DMS79 (cell line): ENCODE data around the gene STRIT1.
A peak's percentile ranks its signal among the peaks of the same experiment; 100 is the strongest.

Experiments
- DNase-seq: peaks from one replicate; lab custom pipeline; 2025; lab: John Stamatoyannopoulos, UW

Gene STRIT1

GRCh38 chr3:155293516-155293915 is at the start of gene STRIT1:
TSS of gene STRIT1 (minus strand) at chr3:155293683.
- DNase-seq: no peak

- DNase-seq: no peak
Observed at GRCh38 chr3:155342344-155342743, 48.9 kb upstream of the STRIT1 start.

- DNase-seq: no peak
Observed at GRCh38 chr3:155339052-155339451, 45.6 kb upstream of the STRIT1 start.

- DNase-seq: no peak
Observed at GRCh38 chr3:155335724-155336354, 42.4 kb upstream of the STRIT1 start.

- DNase-seq: no peak
Observed at GRCh38 chr3:155334914-155335723, 41.6 kb upstream of the STRIT1 start.

GRCh38 chr3:155334215-155334913 is 40.9 kb upstream of the STRIT1 start:
- no peak for DNase-seq

GRCh38 chr3:155332716-155333115 is 39.2 kb upstream of the STRIT1 start:
- DNase-seq: no peak

- DNase-seq: no peak
Observed at GRCh38 chr3:155331078-155331477, 37.6 kb upstream of the STRIT1 start.

- DNase-seq: no peak
Observed at GRCh38 chr3:155330370-155330769, 36.9 kb upstream of the STRIT1 start.

GRCh38 chr3:155329513-155330048 is 36.1 kb upstream of the STRIT1 start:
- no peak for DNase-seq

- no peak for DNase-seq
Observed at GRCh38 chr3:155327871-155328270, 34.4 kb upstream of the STRIT1 start.

- DNase-seq: no peak
Observed at GRCh38 chr3:155327430-155327829, 33.9 kb upstream of the STRIT1 start.

- DNase-seq: no peak
Observed at GRCh38 chr3:155326901-155327300, 33.4 kb upstream of the STRIT1 start.

GRCh38 chr3:155326244-155326643 is 32.8 kb upstream of the STRIT1 start:
- DNase-seq: no peak

GRCh38 chr3:155325263-155325835 is 31.9 kb upstream of the STRIT1 start:
- no peak for DNase-seq

- DNase-seq: peak; percentile 27
Observed at GRCh38 chr3:155323063-155323666, 29.7 kb upstream of the STRIT1 start.

- DNase-seq: no peak
Observed at GRCh38 chr3:155321418-155321817, 27.9 kb upstream of the STRIT1 start.

GRCh38 chr3:155320934-155321333 is 27.5 kb upstream of the STRIT1 start:
- no peak for DNase-seq

GRCh38 chr3:155318740-155319139 is 25.3 kb upstream of the STRIT1 start:
- DNase-seq: no peak

- DNase-seq: no peak
Observed at GRCh38 chr3:155317211-155317610, 23.7 kb upstream of the STRIT1 start.

GRCh38 chr3:155316426-155316825 is 22.9 kb upstream of the STRIT1 start:
- no peak for DNase-seq

- DNase-seq: no peak
Observed at GRCh38 chr3:155313916-155314315, 20.4 kb upstream of the STRIT1 start.
